GM19455 (cell line): Measurements from ENCODE around the gene MLPH.
A peak's percentile ranks its signal among the peaks of the same experiment; 100 is the strongest.

ENCODE experiments used
- ATAC-seq: cut with Tn5 transposase; IDR thresholded peaks from one replicate; pipeline ENCODE4 v1.9.1; 2021; ENCODE audit not compliant: unreplicated experiment

The MLPH gene

GRCh38 chr2:237475704-237476141 lies 11.3 kb upstream of the MLPH start:
- peak; percentile 16 for ATAC-seq

GRCh38 chr2:237478095-237478494 lies 9.0 kb upstream of the MLPH start:
- ATAC-seq, result no peak

- no peak for ATAC-seq
Measured at GRCh38 chr2:237478979-237479378, 8.1 kb upstream of the MLPH start.

- no peak for ATAC-seq
Measured at GRCh38 chr2:237479747-237480146, 7.3 kb upstream of the MLPH start.

GRCh38 chr2:237480556-237480955 lies 6.5 kb upstream of the MLPH start:
- no peak for ATAC-seq

- ATAC-seq, result no peak
Measured at GRCh38 chr2:237480988-237481525, 6.0 kb upstream of the MLPH start.

- ATAC-seq, result no peak
Measured at GRCh38 chr2:237482485-237482884, 4.6 kb upstream of the MLPH start.

GRCh38 chr2:237483018-237483731 lies 3.9 kb upstream of the MLPH start:
- ATAC-seq, result no peak

- ATAC-seq, result no peak
Measured at GRCh38 chr2:237485304-237485703, 1.7 kb upstream of the MLPH start.

GRCh38 chr2:237485844-237486243 lies 1.2 kb upstream of the MLPH start:
- ATAC-seq, result no peak

- ATAC-seq, result no peak
Measured at GRCh38 chr2:237486334-237486818, 675 bp upstream of the MLPH start.

- no peak for ATAC-seq
Measured at GRCh38 chr2:237487496-237487895, 445 bp downstream of the MLPH start.

- ATAC-seq, result no peak
Measured at GRCh38 chr2:237488295-237488694, 1.2 kb downstream of the MLPH start.

- no peak for ATAC-seq
Measured at GRCh38 chr2:237488901-237489860, 2.1 kb downstream of the MLPH start.

GRCh38 chr2:237490009-237490711 lies 3.1 kb downstream of the MLPH start:
- ATAC-seq, result no peak

- no peak for ATAC-seq
Measured at GRCh38 chr2:237490795-237491194, 3.7 kb downstream of the MLPH start.

- no peak for ATAC-seq
Measured at GRCh38 chr2:237491515-237492118, 4.6 kb downstream of the MLPH start.

- no peak for ATAC-seq
Measured at GRCh38 chr2:237492137-237492890, 5.3 kb downstream of the MLPH start.

- ATAC-seq, result no peak
Measured at GRCh38 chr2:237494066-237494465, 7.0 kb downstream of the MLPH start.
